Brain microvascular endothelial cell (primary cell): Measurements from ENCODE around the gene FOXM1.
"Not testable (repeated sequence)": the region's sequence is repeated elsewhere in the genome, so short reads cannot be mapped to it uniquely, and the experiment has no call there.

ENCODE experiments used
- DNase-seq: peaks from one replicate; pipeline ENCODE4 v3.0.0-alpha.2; 2020
- H3K27ac ChIP-seq: fragments of 250-450 bp; sonication (Bioruptor Pico); 2 replicates; pipeline ENCODE4 v1.5.1; 2020; ENCODE audit warnings: mild to moderate bottlenecking, moderate library complexity
- H3K27me3 ChIP-seq: fragments of 250-450 bp; sonication (Bioruptor Pico); replicated peaks from 2 replicates; pipeline ENCODE4 v1.5.1; 2020; ENCODE audit warnings: mild to moderate bottlenecking
- H3K36me3 ChIP-seq: fragments of 250-450 bp; sonication (Bioruptor Pico); replicated peaks from 2 replicates; pipeline ENCODE4 v1.5.1; 2020; ENCODE audit warnings: mild to moderate bottlenecking
- H3K4me3 ChIP-seq: 2 replicates; pipeline ENCODE4 v1.5.1; 2011; ENCODE audit warnings: low read depth, mild to moderate bottlenecking, control low read depth, low read length, moderate library complexity
- CTCF ChIP-seq: IDR thresholded peaks from 2 replicates; pipeline ENCODE4 v1.5.1; 2011; ENCODE audit warnings: low read depth, mild to moderate bottlenecking, moderate library complexity, low read length, control low read depth, inconsistent platforms; ENCODE audit errors: missing control alignments
- in situ Hi-C: cut with HindIII; loops from 2 replicates; pipeline ENCODE4 v1.10.0; 2017; ENCODE audit warnings: low sequenced_read_pairs, low pct_ligation_motif_present

Gene FOXM1

GRCh38 chr12:2877953-2878732, 1.2 kb upstream of the FOXM1 start:
- Histone ChIP-seq H3K27me3 (no peaks in the 10 kb centered on the region), H3K4me3 (peak overlapping the region; percentile 92), H3K27ac (peak overlapping the region; percentile 83), H3K36me3 (no peaks in the 10 kb centered on the region)
- TF ChIP-seq CTCF = no peak
- DNase-seq = no peak
- in situ Hi-C loops = no loop called here

- DNase-seq = no peak
- Histone ChIP-seq H3K27ac (peak overlapping the region; percentile 3), H3K36me3 (no peaks in the 10 kb centered on the region), H3K27me3 (no peaks in the 10 kb centered on the region), H3K4me3 (peak overlapping the region; percentile 92)
- in situ Hi-C loops = no loop called here
- no peak for TF ChIP-seq CTCF
These were observed 435 bp downstream of the FOXM1 start for GRCh38 chr12:2876431-2877046.

- H3K4me3 ChIP-seq, H3K27ac ChIP-seq, in situ Hi-C loops, DNase-seq, H3K36me3 ChIP-seq, H3K27me3 ChIP-seq: not testable (repeated sequence)
These were observed 7.9 kb downstream of the FOXM1 start for GRCh38 chr12:2868986-2869632.

GRCh38 chr12:2864198-2864597, 12.8 kb downstream of the FOXM1 start:
- in situ Hi-C loops = no loop called here
- no peak for DNase-seq
- Histone ChIP-seq H3K4me3 (no peak overlapping the region), H3K27me3 (no peaks in the 10 kb centered on the region), H3K27ac (no peak overlapping the region), H3K36me3 (no peaks in the 10 kb centered on the region)
- TF ChIP-seq CTCF = no peak

GRCh38 chr12:2863402-2863801, 13.6 kb downstream of the FOXM1 start:
- H3K36me3 ChIP-seq, H3K27me3 ChIP-seq, H3K4me3 ChIP-seq, in situ Hi-C loops, DNase-seq, H3K27ac ChIP-seq: not testable (repeated sequence)

GRCh38 chr12:2862876-2863275, 14.1 kb downstream of the FOXM1 start:
- H3K36me3 ChIP-seq = no peaks in the 10 kb centered on the region
- in situ Hi-C loops = no loop called here

More at GRCh38 chr12:2862876-2863275, 14.1 kb downstream of the FOXM1 start:
- Histone ChIP-seq H3K27me3 (no peaks in the 10 kb centered on the region), H3K4me3 (no peak overlapping the region), H3K27ac (no peak overlapping the region)
- TF ChIP-seq CTCF = no peak
- DNase-seq = no peak
